Aorta (tissue), 5 donors: Measurements from ENCODE around the gene SPAG9. TPM values are rescaled to one million over a fixed set of nuclear protein-coding genes. Genes with fewer than 3 reads are reported as not detected.

Experiments used
- ATAC-seq: fragments of 200-7000 bp; cut with Tn5 transposase; one replicate; pipeline ENCODE4 v1.9.1; 2022; ENCODE audit warnings: moderate library complexity; ENCODE audit not compliant: low FRiP score
- DNase-seq, 2 donors: peaks; one replicate each; pipeline ENCODE4 v3.0.0-alpha.2; 2020
- H3K27ac ChIP-seq, 2 donors: one replicate each; pipeline ENCODE4 v1.5.1; 2013; ENCODE audit warnings: low read length in 2 of 2, mild to moderate bottlenecking in 2 of 2, moderate library complexity in 2 of 2, control low read depth in 1 of 2, inconsistent platforms in 1 of 2, low read depth in 1 of 2
- H3K27me3 ChIP-seq, 2 donors: one replicate each; pipeline ENCODE4 v1.6.1; 2013; ENCODE audit warnings: control low read depth in 1 of 2, low read length in 1 of 2, mild to moderate bottlenecking in 1 of 2, moderate library complexity in 1 of 2; ENCODE audit not compliant: insufficient read depth in 2 of 2, control insufficient read depth in 1 of 2
- H3K36me3 ChIP-seq, 2 donors: one replicate each; pipeline ENCODE4 v1.6.1; 2013; ENCODE audit warnings: control low read depth in 1 of 2, low read length in 1 of 2, mild to moderate bottlenecking in 1 of 2; ENCODE audit not compliant: insufficient read depth in 2 of 2, control insufficient read depth in 1 of 2
- H3K4me1 ChIP-seq, 2 donors: one replicate each; pipeline ENCODE4 v1.6.1; 2013; ENCODE audit warnings: low read length in 2 of 2, control low read depth in 1 of 2, mild to moderate bottlenecking in 1 of 2, moderate library complexity in 1 of 2; ENCODE audit not compliant: insufficient read depth in 2 of 2, control insufficient read depth in 1 of 2
- H3K4me3 ChIP-seq, 2 donors: one replicate each; pipeline ENCODE4 v1.5.1; 2013; ENCODE audit warnings: low read length in 2 of 2, control low read depth in 1 of 2, mild to moderate bottlenecking in 1 of 2
- H3K9me3 ChIP-seq: one replicate; pipeline ENCODE4 v1.6.1; 2013; ENCODE audit warnings: mild to moderate bottlenecking, low read length; ENCODE audit not compliant: control insufficient read depth
- WGBS, 2 donors: extraction: QIAGEN DNeasy Blood & Tissue Kit; methylation state at CpG; one replicate each; pipeline ENCODE4 v1.1.7; 2013; 5-methylcytosine and 5-hydroxymethylcytosine counted together
- intact Hi-C, 2 donors: fragments of 100-400 bp; cut with DNase I; formaldehyde crosslinking; loops; one replicate each; pipeline versions ENCODE4 v1.14.2 to v1.15.0; 2022
- long read RNA-seq, 2 donors: library from polyadenylated mRNA; unstranded; transcript quantifications; one replicate each; pipeline ENCODE4 v2.0.0, GENCODE V29; 2020 to 2021
- polyA plus RNA-seq, 2 donors: library from polyadenylated mRNA; stranded (reverse); fragments of 200-250 nt; gene quantifications; one replicate each; pipeline ENCODE4 v1.2.3, GENCODE V29; 2013
- total RNA-seq, 2 donors: library from RNA; stranded (reverse); fragmentation: NEBNext Ultra II Directional; extraction: Animal tissue kit (Norgen Biotek cat#: 25700); gene quantifications; one replicate each; pipeline ENCODE4 v1.2.1, GENCODE V29; 2021
- donor health status: healthy with polysubstance abuse.
- donor health status: Bipolar disorder and iron deficiency.
- donor health status: DM: no; HTN: no; CAD: no.
- donor health status: DM: no; HTN: no; CAD: no.
- donor health status: DM: yes; HTN: yes; CAD: no.

The SPAG9 gene
- 100 to 1,000 TPM; 137 to 151 TPM for total RNA-seq
- 10 to 100 TPM; 20.7 to 33.8 TPM for polyA plus RNA-seq
- long read RNA-seq, donor 1, partial matches to known transcripts, result 19 of 40 reads
- long read RNA-seq, donor 1, other reads (novel, unspliced or antisense), result 18 of 40 reads
- long read RNA-seq, donor 2, full-length matches to known transcripts, result 2 of 38 reads
- long read RNA-seq, donor 2, partial matches to known transcripts, result 21 of 38 reads
- long read RNA-seq, donor 2, other reads (novel, unspliced or antisense), result 15 of 38 reads

- DNase-seq (peak; percentile 98 to 99), ATAC-seq (peak; percentile 94)
- Histone ChIP-seq H3K27ac (peak within 1 kb of the TSS; percentile 94 to 100), H3K27me3 (no peaks in the 10 kb centered on the region), H3K9me3 (no peaks in the 10 kb centered on the region), H3K4me3 (peak within 1 kb of the TSS; percentile 50 to 97), H3K4me1 (peaks cover 0 to 5% of the 10 kb centered on the region in 2 donors), H3K36me3 (no peaks in the 10 kb centered on the region)
- 1% methylated on average over 57 to 68 of the region's 68 CpGs for WGBS, 2 donors
- intact Hi-C loops, result loop anchor here (1.0 to 5.0 kb wide), 3 partner anchors 32 to 46 kb away; partner anchors contain the start of genes NME1 (in 2 of the 2) and NME2 (in 1 of the 2)
Measured at GRCh38 chr17:51120739-51121619, at the start of gene SPAG9. TSS of gene SPAG9 (minus strand) at chr17:51120868. CDS start at chr17:51120656, 212 bp downstream.

- Histone ChIP-seq H3K4me1 (no peaks in the 10 kb centered on the region), H3K9me3 (no peaks in the 10 kb centered on the region), H3K36me3 (no peaks in the 10 kb centered on the region), H3K27ac (no peak overlapping the region), H3K4me3 (no peak overlapping the region), H3K27me3 (no peaks in the 10 kb centered on the region)
- DNase-seq (no peak), ATAC-seq (no peak)
- intact Hi-C loops, result loop anchor here in 1 of 2 donors (5.0 kb wide), 1 partner anchor 47 kb away; the partner anchor contains the start of gene SPAG9
- WGBS, 2 donors, result 75 to 92% methylated on average over 1 of the region's 1 CpG
Measured at GRCh38 chr17:51169340-51169739, 48.7 kb upstream of the SPAG9 start.

- DNase-seq (peak; percentile 61 to 87), ATAC-seq (peak; percentile 60)
- Histone ChIP-seq H3K36me3 (no peaks in the 10 kb centered on the region), H3K4me3 (peak overlapping the region; percentile 20 to 57), H3K9me3 (no peaks in the 10 kb centered on the region), H3K27me3 (no peaks in the 10 kb centered on the region), H3K4me1 (no peaks in the 10 kb centered on the region), H3K27ac (no peak overlapping the region)
- intact Hi-C loops, result loop anchor here in 1 of 2 donors (5.0 kb wide), 1 partner anchor 45 kb away; the partner anchor contains the start of gene SPAG9
- WGBS, 2 donors, result 20 to 22% methylated on average over 36 to 42 of the region's 42 CpGs
Measured at GRCh38 chr17:51166987-51167931, 46.6 kb upstream of the SPAG9 start.

GRCh38 chr17:51166198-51166986, 45.7 kb upstream of the SPAG9 start, which contains the start of gene NME2:
TSS of gene NME2 (plus strand) at chr17:51166411. CDS start at chr17:51166831, 420 bp downstream.
- Histone ChIP-seq H3K4me3 (peak within 1 kb of the TSS; percentile 57 to 66), H3K27me3 (no peaks in the 10 kb centered on the region), H3K27ac (peak within 1 kb of the TSS; percentile 40 to 83), H3K4me1 (no peaks in the 10 kb centered on the region), H3K9me3 (no peaks in the 10 kb centered on the region), H3K36me3 (peaks cover 0 to 2% of the 10 kb centered on the region in 2 donors)
- peak; percentile 95 to 96 for DNase-seq
- intact Hi-C loops, result loop anchor here in 1 of 2 donors (5.0 kb wide), 1 partner anchor 44 kb away; the partner anchor contains the start of gene SPAG9
- WGBS, 2 donors, result 0% methylated on average over 37 to 98 of the region's 98 CpGs
- peak; percentile 95 for ATAC-seq

GRCh38 chr17:51165680-51166197, 45.1 kb upstream of the SPAG9 start:
- Histone ChIP-seq H3K4me1 (no peaks in the 10 kb centered on the region), H3K4me3 (peak overlapping the region; percentile 57 to 66), H3K27me3 (no peaks in the 10 kb centered on the region), H3K36me3 (peaks cover 0 to 2% of the 10 kb centered on the region in 2 donors), H3K27ac (peak overlapping the region; percentile 40 to 66), H3K9me3 (no peaks in the 10 kb centered on the region)
- 4 to 5% methylated on average over 20 to 21 of the region's 21 CpGs for WGBS, 2 donors
- ATAC-seq, result peak; percentile 17
- DNase-seq, result peak in 1 of 2 donors; percentile 57
- intact Hi-C loops, result loop anchor here in 1 of 2 donors (5.0 kb wide), 1 partner anchor 43 kb away; the partner anchor contains the start of gene SPAG9

- Histone ChIP-seq H3K4me3 (no peak overlapping the region), H3K36me3 (peaks cover 0 to 2% of the 10 kb centered on the region in 2 donors), H3K4me1 (no peaks in the 10 kb centered on the region), H3K27ac (peak overlapping the region in 1 of 2 donors; percentile 66), H3K9me3 (no peaks in the 10 kb centered on the region), H3K27me3 (no peaks in the 10 kb centered on the region)
- ATAC-seq (peak; percentile 9), DNase-seq (peak in 1 of 2 donors; percentile 63)
- 46% methylated on average over 16 of the region's 16 CpGs for WGBS, 2 donors
- intact Hi-C loops, result loop anchor here in 1 of 2 donors (5.0 kb wide), 1 partner anchor 43 kb away; the partner anchor contains the start of gene SPAG9
Measured at GRCh38 chr17:51164911-51165679, 44.4 kb upstream of the SPAG9 start.

GRCh38 chr17:51161541-51161940, 40.9 kb upstream of the SPAG9 start:
- Histone ChIP-seq H3K36me3 (peaks cover 0 to 2% of the 10 kb centered on the region in 2 donors), H3K4me1 (no peaks in the 10 kb centered on the region)
- 83 to 85% methylated on average over 3 of the region's 3 CpGs for WGBS, 2 donors

More at GRCh38 chr17:51161541-51161940, 40.9 kb upstream of the SPAG9 start:
- intact Hi-C loops, result no loop called here
- H3K27ac ChIP-seq, result no peak overlapping the region
- H3K9me3 ChIP-seq, result no peaks in the 10 kb centered on the region
- ATAC-seq (no peak), DNase-seq (no peak)
- no peak overlapping the region for H3K4me3 ChIP-seq
- H3K27me3 ChIP-seq, result no peaks in the 10 kb centered on the region
